Body of pancreas (tissue), 4 donors: Measurements from ENCODE around the gene PCNT. TPM values are rescaled to one million over a fixed set of nuclear protein-coding genes. Genes with fewer than 3 reads are reported as not detected.

Experiments
- ATAC-seq: fragments of 150-250 bp; one replicate; pipeline ENCODE4 v1.9.1; 2016
- DNase-seq, 4 donors: peaks; one replicate each; pipeline ENCODE4 v3.0.0-alpha.2; 2019
- H3K27ac ChIP-seq, 4 donors: fragments of 200-600 bp; sonication (generic); 1 replicate in 3 of 4; 2 replicates in 1 of 4; pipeline versions ENCODE4 v1.5.1 to v1.6.1; 2016 to 2019; ENCODE audit warnings: mild to moderate bottlenecking in 1 of 4, mixed read lengths in 1 of 4, moderate library complexity in 1 of 4
- H3K27me3 ChIP-seq, 2 donors: fragments of 200-600 bp; sonication (generic); one replicate each; pipeline ENCODE4 v1.6.0; 2016; ENCODE audit warnings: mild to moderate bottlenecking in 1 of 2
- H3K36me3 ChIP-seq, 2 donors: fragments of 200-600 bp; sonication (generic); replicated peaks in 1 of 2; 2 replicates each; pipeline ENCODE4 v1.5.1; 2016; ENCODE audit warnings: low read depth in 2 of 2; ENCODE audit not compliant: insufficient read depth in 1 of 2
- H3K4me1 ChIP-seq: fragments of 200-600 bp; sonication (generic); one replicate; pipeline ENCODE4 v1.6.0; 2016
- H3K4me3 ChIP-seq, 2 donors: fragments of 200-600 bp; sonication (generic); 1 replicate in 1 of 2; 2 replicates in 1 of 2; pipeline ENCODE4 v1.5.1; 2016 to 2019
- H3K9me3 ChIP-seq, 3 donors: fragments of 200-600 bp; sonication (generic); 1 replicate in 2 of 3; 2 replicates in 1 of 3; pipeline ENCODE4 v1.5.1; 2016
- POLR2A ChIP-seq, 3 donors: fragments of 450-650 bp; IDR thresholded peaks; one replicate each; pipeline ENCODE4 v1.6.1; 2016; ENCODE audit warnings: antibody characterized with exemption in 3 of 3, mild to moderate bottlenecking in 2 of 3
- WGBS, 2 donors: methylation state at CpG; one replicate each; pipeline ENCODE4 v1.1.5; 2017; 5-methylcytosine and 5-hydroxymethylcytosine counted together
- intact Hi-C: fragments of 100-400 bp; cut with DNase I; formaldehyde crosslinking; loops from one replicate; pipeline ENCODE4 v1.15.1; 2023
- total RNA-seq, 2 donors: library from RNA; depleted of rRNA; stranded (reverse); fragments of >200 nt; gene quantifications; one replicate each; pipeline ENCODE4 v1.1.0, GENCODE V29; 2016
- TF ChIP-seq, protein P1 (sequence below), 7 experiments: fragments of 450-650 bp in 4 of 7; fragments of 200-600 bp in 3 of 7; sonication (generic) in 3 of 7; IDR thresholded peaks; one replicate each; pipeline ENCODE4 v1.5.1; 2016 to 2019; ENCODE audit warnings: antibody characterized with exemption in 7 of 7

PCNT gene
- total RNA-seq, 2 donors from 2014 or later, result 11.9 to 28.0 TPM

DNA sequence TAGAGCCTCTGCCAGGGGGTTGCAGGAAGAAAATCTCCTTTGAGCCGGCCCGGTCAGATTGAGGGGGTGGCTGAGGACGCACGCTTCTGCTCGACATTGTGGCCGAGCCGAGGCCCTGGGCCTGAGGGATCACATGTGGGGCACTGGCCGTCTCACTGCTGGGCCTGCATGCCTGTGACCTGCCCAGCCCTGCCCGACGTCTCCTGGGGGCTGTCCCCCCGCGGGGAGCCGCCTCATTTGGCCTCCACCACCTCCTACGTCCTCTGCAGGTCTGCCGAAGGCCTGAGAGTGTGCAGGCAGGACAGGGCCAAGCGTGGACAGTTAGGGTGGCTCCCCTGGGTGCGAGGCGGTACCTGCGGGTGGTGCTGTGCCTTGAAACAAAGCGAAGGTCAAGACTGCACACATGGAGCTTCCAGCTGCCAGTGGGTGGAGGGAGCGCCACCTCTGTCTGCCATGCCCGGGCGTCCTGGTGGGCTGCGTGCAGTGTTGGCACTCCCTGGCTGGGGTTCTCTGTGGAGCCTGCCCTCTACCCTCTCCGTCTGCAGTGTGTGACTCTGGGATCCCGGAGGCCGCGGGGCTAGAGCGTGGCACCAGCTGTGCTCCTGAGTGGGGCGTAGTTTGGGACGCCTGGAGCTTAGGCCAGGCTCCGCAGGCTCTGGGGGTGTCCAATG lies 51.7 kb downstream of the PCNT start:
- H3K27me3 ChIP-seq, result no peaks in the 10 kb centered on the region
- no peak overlapping the region for H3K27ac ChIP-seq
- H3K36me3 ChIP-seq, result no peaks in the 10 kb centered on the region
- no peak overlapping the region for H3K4me3 ChIP-seq
- DNase-seq (no peak), ATAC-seq (no peak)
- intact Hi-C loops, result no loop called here
- H3K9me3 ChIP-seq, result no peaks in the 10 kb centered on the region
- WGBS, 2 donors, result 91 to 98% methylated on average over 15 to 31 of the region's 32 CpGs
- no peaks in the 10 kb centered on the region for H3K4me1 ChIP-seq
- TF ChIP-seq, protein P1, sequence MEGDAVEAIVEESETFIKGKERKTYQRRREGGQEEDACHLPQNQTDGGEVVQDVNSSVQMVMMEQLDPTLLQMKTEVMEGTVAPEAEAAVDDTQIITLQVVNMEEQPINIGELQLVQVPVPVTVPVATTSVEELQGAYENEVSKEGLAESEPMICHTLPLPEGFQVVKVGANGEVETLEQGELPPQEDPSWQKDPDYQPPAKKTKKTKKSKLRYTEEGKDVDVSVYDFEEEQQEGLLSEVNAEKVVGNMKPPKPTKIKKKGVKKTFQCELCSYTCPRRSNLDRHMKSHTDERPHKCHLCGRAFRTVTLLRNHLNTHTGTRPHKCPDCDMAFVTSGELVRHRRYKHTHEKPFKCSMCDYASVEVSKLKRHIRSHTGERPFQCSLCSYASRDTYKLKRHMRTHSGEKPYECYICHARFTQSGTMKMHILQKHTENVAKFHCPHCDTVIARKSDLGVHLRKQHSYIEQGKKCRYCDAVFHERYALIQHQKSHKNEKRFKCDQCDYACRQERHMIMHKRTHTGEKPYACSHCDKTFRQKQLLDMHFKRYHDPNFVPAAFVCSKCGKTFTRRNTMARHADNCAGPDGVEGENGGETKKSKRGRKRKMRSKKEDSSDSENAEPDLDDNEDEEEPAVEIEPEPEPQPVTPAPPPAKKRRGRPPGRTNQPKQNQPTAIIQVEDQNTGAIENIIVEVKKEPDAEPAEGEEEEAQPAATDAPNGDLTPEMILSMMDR (IDR thresholded peaks at IDR 0.05), result no peak
- no peak for TF ChIP-seq POLR2A (IDR thresholded peaks at IDR 0.05)

GRCh38 chr21:46376231-46376628 lies 52.3 kb downstream of the PCNT start:
- Histone ChIP-seq H3K4me1 (no peaks in the 10 kb centered on the region), H3K9me3 (no peaks in the 10 kb centered on the region), H3K36me3 (no peaks in the 10 kb centered on the region), H3K27me3 (no peaks in the 10 kb centered on the region), H3K4me3 (no peak overlapping the region), H3K27ac (no peak overlapping the region)
- intact Hi-C loops, result no loop called here
- ATAC-seq (no peak), DNase-seq (no peak)
- WGBS, 2 donors, result 89 to 90% methylated on average over 4 to 9 of the region's 10 CpGs
- no peak for TF ChIP-seq POLR2A (IDR thresholded peaks at IDR 0.05)
- TF ChIP-seq, protein P1 (IDR thresholded peaks at IDR 0.05), result no peak

- Histone ChIP-seq H3K27me3 (no peaks in the 10 kb centered on the region), H3K36me3 (no peaks in the 10 kb centered on the region), H3K27ac (no peak overlapping the region), H3K4me1 (no peaks in the 10 kb centered on the region), H3K4me3 (no peak overlapping the region), H3K9me3 (no peaks in the 10 kb centered on the region)
- intact Hi-C loops, result no loop called here
- 83 to 85% methylated on average over 14 of the region's 14 CpGs for WGBS, 2 donors
- no peak for TF ChIP-seq POLR2A (IDR thresholded peaks at IDR 0.05)
- TF ChIP-seq, protein P1 (IDR thresholded peaks at IDR 0.05), result no peak
- DNase-seq (no peak), ATAC-seq (no peak)
Observed at GRCh38 chr21:46376856-46377453, 53.0 kb downstream of the PCNT start.

- TF ChIP-seq, protein P1 (IDR thresholded peaks at IDR 0.05), result no peak
- no peak for TF ChIP-seq POLR2A (IDR thresholded peaks at IDR 0.05)
- DNase-seq, result no peak
- Histone ChIP-seq H3K27me3 (no peaks in the 10 kb centered on the region), H3K9me3 (no peaks in the 10 kb centered on the region), H3K27ac (no peak overlapping the region), H3K4me3 (no peak overlapping the region), H3K36me3 (no peaks in the 10 kb centered on the region), H3K4me1 (no peaks in the 10 kb centered on the region)
- no peak for ATAC-seq
- WGBS, 2 donors, result 91 to 92% methylated on average over 14 of the region's 14 CpGs
- intact Hi-C loops, result no loop called here
Observed at GRCh38 chr21:46377789-46378188, 53.8 kb downstream of the PCNT start.

- DNase-seq (no peak), ATAC-seq (no peak)
- intact Hi-C loops, result no loop called here
- Histone ChIP-seq H3K27ac (no peak overlapping the region), H3K4me1 (no peaks in the 10 kb centered on the region), H3K36me3 (no peaks in the 10 kb centered on the region), H3K27me3 (no peaks in the 10 kb centered on the region), H3K4me3 (no peak overlapping the region), H3K9me3 (no peaks in the 10 kb centered on the region)
- TF ChIP-seq POLR2A (IDR thresholded peaks at IDR 0.05), result no peak
- TF ChIP-seq, protein P1 (IDR thresholded peaks at IDR 0.05), result no peak
- 97% methylated on average over 19 of the region's 19 CpGs for WGBS, 2 donors
Observed at GRCh38 chr21:46379105-46379504, 55.1 kb downstream of the PCNT start.
